Stimulated activated CD4-positive, alpha-beta T cell treated with anti-CD3 and anti-CD28 coated beads, Interleukin-15, amount 100 ng/mL, for 24 hours (primary cell): ENCODE data around the gene DNASE1L2.

Source experiments
- DNase-seq: peaks from one replicate; pipeline ENCODE4 v3.0.0-alpha.2; 2020

DNASE1L2 gene

DNA sequence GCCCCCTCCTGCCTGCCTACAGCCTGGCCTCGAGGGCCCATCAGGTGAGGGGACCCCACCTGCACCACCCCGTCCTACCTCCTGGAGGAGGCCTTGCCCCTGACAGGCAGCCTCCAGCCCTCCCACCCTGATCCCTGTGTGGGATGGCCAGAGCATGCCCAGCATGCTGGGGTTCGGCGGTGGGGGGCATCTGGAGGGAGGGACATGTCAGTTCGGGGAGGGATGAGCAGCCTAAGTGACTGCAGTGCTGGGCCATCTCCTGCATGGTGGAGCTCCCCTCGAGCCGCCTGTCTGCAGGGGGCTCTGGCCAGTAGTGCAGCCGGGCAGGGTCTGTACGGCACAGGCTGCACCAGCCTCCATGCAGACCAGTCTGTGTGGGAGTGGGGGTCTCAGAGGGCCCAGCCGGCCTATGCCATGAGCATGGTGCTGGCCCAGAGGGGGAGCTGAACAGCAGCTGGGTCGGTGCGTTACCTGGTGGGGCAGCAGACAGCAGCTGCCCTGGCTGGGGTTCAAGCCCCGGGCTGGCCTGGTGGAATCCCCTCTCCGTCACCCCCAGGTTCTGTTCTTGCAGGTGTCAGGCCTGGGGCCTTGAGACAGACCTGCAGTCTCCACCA is 35.7 kb downstream of the DNASE1L2 start:
- no peak for DNase-seq

GRCh38 chr16:2273484-2273883 is 37.2 kb downstream of the DNASE1L2 start:
- no peak for DNase-seq

DNA sequence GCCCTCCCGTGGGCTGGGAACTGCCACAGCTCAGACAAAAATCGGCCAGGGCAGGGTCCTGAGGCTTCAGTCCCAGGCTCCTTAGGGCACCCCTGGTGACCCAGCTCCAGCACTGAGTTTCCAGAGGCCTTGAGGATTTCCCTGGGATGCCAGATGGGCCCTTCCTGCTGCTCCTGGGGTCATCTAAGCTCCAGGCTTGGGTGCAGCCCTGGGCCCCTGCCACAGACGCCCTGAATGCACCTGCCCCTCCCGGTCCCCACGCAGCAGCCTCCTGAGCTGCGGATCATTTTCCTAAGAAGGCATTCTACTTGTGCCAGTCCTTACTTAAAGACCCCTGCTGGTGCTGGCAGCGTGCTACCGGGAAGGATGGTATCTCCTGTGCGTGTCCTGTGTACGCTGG is 37.7 kb downstream of the DNASE1L2 start:
- no peak for DNase-seq

DNA sequence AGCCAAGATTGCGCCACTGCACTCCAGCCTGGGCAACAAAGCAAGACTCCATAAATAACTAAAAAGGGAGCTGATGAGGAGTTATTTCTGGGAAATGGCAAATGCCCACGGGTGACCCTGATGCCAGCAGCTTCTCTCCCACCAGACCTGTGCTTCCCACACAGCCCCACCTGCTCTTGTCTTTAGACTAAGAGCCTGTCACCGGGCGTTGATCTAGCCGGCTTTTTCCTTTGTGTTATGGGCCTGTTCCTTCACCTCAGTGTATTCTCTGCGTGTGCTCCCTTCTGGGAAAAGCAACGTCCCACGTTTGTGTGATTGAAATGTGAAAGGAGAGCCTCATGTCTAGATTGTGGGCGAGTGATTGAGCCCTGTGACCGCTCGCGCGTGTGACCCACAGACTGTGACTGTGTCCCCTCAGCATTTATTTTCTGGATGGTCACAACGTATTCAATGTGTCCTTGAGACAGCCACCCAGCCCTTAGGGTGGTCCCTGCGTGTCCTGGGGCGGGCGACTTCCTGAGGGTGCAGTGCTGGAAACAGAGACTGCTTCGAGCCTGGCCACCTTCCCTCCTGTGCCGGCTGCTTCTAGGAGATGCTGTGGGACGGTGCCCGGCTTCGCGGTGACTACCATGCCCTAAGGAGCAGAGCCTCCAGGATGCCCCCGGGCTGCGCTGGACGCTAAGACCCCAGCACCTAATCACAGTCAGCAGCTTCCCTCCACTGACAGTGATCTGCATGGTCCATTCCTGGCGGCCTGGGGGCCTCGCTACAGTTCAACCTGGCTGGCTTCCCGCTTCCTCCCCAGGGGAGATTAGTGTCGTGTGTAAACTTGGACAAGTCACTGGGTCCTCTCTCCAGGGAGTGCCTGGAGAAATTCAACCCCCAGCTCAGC is 39.5 kb downstream of the DNASE1L2 start:
- no peak for DNase-seq

DNA sequence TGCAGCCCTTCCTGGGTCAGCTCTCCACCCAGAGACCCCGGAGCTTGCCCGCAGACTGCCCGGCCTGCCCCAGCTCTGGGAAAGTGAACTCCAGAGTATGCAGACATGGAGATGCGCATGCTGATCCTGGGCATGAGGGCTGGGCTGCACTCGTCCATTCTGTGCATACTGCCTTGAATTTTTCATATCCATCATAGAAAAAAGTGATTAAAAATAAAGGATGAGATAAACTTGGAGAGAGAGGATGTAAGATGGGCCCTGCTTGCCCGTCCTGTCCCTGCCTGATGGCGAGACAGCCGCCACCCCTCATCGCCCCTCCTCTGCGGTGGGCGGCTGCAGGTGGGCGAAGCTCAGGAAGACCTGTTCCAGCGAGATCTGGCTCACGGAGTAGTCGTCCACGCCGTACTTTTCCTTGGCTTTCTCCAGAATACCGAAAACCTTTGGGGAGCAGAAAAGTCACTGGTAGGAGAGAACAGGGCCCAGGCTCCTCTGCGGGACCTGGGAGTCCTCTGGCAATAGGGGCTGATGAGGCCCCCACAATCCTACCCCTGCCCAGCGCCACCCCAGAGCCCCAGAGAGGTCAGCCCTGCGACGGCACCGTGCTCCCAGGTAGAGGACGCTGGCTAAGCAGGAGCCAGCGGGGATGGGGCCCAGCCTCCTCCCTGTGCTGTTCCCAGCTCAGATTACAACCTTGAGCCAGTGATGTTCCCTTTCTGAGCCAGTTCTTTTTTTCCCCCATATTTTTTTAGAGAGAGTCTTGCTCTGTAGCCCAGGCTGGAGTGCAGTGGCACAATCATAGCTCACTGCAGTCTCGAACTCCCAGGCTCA is 40.3 kb downstream of the DNASE1L2 start:
- DNase-seq, result no peak

- no peak for DNase-seq
These were observed 41.4 kb downstream of the DNASE1L2 start for GRCh38 chr16:2277466-2278271.

DNA sequence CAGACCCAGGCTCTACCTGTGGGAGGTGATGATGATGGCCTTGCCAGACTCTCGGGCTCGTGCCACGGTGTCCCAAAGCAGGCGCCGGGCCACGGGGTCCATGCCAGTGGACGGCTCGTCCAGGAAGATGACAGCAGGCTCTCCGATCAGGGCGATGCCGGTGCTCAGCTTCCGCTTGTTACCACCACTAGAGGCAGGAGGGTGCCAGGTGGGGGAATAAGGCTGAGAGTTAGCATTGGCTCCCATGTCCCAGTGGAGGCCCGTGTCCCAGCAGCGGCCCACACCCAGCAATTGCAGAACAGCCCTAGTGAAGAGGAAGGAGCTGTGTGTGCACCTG is 42.0 kb downstream of the DNASE1L2 start:
- no peak for DNase-seq

GRCh38 chr16:2278956-2279800 is 42.9 kb downstream of the DNASE1L2 start:
- DNase-seq, result no peak

- DNase-seq, result no peak
These were observed 44.2 kb downstream of the DNASE1L2 start for GRCh38 chr16:2280461-2280860.

- no peak for DNase-seq
These were observed 44.8 kb downstream of the DNASE1L2 start for GRCh38 chr16:2280981-2281542.

GRCh38 chr16:2282262-2282661 is 46.0 kb downstream of the DNASE1L2 start:
- no peak for DNase-seq

GRCh38 chr16:2282866-2283555 is 46.8 kb downstream of the DNASE1L2 start:
- no peak for DNase-seq

- no peak for DNase-seq
These were observed 47.9 kb downstream of the DNASE1L2 start for GRCh38 chr16:2284001-2284770.

- no peak for DNase-seq
These were observed 48.7 kb downstream of the DNASE1L2 start for GRCh38 chr16:2284797-2285576.

GRCh38 chr16:2285731-2286191 is 49.5 kb downstream of the DNASE1L2 start:
- no peak for DNase-seq

GRCh38 chr16:2286550-2286949 is 50.3 kb downstream of the DNASE1L2 start:
- DNase-seq, result no peak

- DNase-seq, result no peak
These were observed 51.8 kb downstream of the DNASE1L2 start for GRCh38 chr16:2287916-2288547.
